ENCODE data around the gene ZNF581.

The ZNF581 gene

DNA sequence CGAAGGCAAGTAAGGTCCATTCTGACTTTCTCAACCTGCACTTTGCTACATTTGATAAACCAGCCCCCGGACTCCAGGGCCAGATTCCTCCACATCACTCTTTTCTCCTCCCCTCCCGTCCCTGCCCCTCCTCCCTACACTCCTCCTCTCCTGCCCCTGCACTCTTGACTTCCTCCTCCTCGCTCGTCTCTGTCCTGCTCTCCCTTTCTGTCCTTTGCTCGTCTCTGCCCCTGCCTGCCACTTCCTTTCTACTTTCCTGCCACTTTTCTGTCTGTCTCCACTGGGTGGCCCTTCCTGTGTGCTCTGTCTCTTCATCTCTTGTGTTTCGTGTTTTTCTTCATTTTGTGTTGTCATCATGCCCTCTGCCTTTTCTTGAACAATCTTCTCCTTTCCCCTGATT, 18.4 kb downstream of the ZNF581 start:
- DNase-seq (ENCODE audit: low read depth in 4 of 4, low spot score in 1 of 4) = no peak

DNA sequence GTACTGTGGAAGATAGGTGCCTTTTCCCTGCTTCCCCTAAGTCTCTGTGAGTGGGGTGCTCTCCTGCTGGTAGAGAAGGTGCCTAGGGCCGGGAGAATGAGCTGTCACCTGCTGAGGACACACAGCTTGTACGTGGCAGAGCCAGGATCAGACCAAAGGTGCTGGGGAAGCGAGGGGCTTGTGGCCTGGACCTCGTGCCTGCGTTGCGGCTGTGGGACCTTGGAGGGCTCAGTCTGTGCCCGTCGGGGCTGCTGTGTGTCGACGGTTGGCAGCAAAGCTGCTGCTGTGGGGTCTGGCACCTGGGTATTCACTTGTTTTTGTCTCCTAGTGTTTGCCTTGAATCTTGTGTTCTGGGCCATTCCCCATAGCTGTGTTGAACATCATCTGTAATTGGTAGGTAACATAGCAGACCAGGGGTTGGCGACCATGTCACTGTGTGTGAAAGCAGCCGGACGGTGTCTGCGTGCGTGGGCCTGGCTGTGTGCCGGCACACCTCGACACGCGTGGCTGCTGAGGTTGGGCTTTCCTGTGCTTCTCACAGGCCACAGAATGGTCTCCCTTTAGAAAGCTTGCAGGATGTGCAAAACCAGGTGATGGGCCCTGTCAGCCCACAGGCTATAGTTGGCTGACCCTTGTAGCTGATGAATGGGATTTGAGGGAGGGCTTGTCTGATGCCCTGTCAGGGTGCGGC, 20.5 kb downstream of the ZNF581 start:
- DNase-seq (ENCODE audit: low read depth in 4 of 4, low spot score in 1 of 4) = no peak

DNA sequence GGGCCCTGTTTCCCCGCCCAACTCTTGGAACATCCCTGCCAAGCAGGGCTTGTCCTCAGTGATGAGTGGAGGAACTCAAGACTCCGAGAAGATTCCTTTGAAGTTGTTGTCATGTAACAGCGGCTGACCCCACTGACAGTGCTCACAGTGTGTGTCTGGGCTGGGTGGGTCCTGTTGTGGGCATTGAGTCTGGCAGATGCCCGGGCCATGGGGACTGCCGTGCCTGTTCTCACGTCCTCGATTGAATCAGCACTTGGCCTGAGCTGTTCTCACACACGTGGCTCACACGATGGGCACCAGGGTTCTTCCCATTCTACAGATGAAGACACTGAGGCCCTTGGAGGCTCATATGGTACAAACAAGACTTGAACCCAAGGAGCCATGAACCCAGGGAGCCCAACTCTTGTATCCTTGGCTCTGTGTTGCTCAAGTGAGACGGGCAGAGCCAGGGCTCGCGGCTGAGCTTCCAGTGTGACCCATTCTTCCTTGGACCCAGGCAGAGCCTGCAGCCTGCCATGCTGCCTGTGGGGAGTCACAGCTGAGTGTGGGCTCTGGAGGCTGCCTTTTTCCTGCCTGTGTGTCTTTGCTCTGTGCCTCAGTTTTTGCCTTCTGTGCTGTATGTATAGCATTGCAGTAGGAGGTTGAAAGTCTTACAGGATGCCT, 23.0 kb downstream of the ZNF581 start:
- no peak for DNase-seq (ENCODE audit: low read depth in 4 of 4, low spot score in 1 of 4)

DNA sequence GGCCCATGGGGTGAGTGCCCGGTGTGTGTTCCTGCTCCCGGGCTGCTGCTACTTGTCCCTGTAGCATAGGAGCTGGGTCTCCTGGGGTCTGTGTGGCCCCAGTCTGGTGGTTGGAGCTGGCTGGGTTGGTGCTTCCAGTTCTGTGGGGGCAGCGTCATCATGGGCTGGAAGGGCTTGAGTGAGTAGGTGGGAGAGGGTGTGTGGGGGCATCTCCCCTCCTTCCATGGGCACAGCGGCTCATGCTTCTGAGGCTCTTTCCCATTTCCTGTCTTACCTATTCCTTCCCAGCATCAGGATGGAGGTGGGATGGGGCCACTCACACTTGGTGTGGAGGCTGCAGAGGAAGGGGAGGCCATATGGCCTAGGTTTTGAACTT, 23.5 kb downstream of the ZNF581 start:
- no peak for DNase-seq (ENCODE audit: low read depth in 4 of 4, low spot score in 1 of 4)

DNA sequence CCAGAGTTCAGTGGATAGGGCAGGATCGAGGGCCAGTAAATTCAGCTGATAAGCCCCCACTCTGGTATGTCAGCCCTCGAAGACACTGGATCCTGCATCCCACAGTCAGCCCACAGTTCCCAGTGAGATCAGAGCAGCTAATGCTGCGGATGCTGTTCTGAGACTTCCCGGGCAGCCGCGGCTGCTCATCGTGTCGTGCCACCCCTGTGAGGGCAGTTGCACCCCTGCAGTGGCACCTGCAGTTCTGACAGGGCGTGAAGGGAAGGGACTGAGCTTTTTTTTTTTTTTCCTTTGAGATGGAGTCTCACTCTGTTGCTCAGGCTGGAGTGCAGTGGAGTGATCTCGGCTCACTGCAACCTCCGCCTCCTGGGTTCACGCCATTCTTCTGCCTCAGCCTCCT, 24.1 kb downstream of the ZNF581 start:
- DNase-seq (ENCODE audit: low read depth in 4 of 4, low spot score in 1 of 4) = no peak

DNA sequence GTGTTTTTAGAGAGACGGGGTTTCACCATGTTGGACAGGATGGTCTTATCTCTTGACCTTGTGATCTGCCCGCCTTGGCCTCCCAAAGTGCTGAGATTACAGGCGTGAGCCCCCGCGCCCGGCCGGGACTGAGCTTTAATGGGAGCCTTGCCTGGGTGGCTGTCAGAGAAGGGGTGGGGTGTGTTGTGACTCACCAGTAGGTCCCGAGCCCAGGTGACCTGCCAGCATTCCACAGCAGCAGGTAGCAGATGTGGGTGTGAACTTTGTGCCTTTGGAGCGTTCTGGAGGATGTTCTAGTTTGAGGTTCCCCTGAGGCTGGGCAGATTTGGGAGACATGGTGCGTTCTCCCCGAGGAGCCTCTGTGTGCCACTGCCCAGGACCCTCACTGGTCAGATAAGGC, 24.5 kb downstream of the ZNF581 start:
- no peak for DNase-seq (ENCODE audit: low read depth in 4 of 4, low spot score in 1 of 4)

DNA sequence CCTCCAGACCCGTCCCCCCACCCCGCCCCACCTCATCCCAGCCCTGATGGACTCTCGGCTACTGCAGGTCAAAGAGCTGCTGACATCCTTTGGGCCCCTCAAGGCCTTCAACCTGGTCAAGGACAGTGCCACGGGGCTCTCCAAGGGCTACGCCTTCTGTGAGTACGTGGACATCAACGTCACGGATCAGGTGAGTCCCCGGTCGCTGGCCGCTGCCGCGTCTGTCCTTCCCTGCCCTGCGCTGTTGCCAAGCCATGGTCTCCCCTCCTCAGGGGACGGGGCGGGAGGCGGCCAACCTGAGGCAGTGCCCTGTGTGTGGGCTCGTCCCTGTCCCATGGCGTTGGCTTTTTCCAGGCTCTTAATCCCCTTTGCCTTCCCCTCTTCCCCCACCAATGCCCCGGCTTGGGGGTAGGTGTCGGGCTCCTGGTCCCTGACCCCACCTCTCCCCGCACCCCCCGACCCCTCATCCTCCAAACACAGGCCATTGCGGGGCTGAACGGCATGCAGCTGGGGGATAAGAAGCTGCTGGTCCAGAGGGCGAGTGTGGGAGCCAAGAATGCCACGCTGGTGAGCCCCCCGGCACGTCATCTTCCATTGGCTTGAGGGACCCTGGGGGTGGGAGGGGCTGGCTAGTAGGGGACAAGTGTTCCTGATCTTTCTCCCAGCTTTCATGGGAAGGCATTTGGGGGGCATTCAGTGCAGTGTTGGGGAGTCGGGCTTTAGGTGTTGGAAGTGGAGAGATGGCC, 25.3 kb downstream of the ZNF581 start:
- DNase-seq (ENCODE audit: low read depth in 4 of 4, low spot score in 1 of 4) = no peak

DNA sequence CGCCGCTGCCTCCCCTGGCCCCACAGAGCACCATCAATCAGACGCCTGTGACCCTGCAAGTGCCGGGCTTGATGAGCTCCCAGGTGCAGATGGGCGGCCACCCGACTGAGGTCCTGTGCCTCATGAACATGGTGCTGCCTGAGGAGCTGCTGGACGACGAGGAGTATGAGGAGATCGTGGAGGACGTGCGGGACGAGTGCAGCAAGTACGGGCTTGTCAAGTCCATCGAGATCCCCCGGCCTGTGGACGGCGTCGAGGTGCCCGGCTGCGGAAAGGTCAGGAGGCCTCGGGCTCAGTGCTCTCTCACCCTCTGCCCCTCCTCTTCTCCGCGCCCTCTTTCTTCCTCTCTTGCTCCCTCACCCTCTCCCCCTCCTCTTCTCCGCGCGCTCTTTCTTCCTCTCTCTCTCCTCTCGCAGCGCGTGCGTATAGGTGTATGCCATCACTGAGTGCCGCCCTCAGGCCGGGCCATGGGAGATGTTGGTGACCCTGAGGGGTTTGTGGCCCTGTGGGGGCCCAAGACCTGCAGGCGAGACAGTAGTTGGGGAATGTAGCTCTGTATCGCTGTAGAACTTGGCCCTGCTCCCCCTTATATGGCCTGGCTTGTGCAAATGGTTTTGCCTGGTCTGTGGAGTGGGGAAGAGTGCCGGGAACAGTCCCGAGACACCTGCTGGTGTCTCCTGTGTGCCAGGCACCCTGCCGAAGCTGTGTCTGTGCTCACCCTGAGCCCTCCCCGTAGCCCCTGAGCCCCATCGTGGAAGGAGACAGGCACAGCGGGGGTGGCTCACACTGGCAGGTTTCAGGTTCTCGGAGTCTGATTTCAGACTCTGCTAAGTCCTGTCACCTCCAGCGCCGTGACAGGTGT, 26.2 kb downstream of the ZNF581 start:
- DNase-seq (ENCODE audit: low read depth in 4 of 4, low spot score in 1 of 4) = no peak

DNA sequence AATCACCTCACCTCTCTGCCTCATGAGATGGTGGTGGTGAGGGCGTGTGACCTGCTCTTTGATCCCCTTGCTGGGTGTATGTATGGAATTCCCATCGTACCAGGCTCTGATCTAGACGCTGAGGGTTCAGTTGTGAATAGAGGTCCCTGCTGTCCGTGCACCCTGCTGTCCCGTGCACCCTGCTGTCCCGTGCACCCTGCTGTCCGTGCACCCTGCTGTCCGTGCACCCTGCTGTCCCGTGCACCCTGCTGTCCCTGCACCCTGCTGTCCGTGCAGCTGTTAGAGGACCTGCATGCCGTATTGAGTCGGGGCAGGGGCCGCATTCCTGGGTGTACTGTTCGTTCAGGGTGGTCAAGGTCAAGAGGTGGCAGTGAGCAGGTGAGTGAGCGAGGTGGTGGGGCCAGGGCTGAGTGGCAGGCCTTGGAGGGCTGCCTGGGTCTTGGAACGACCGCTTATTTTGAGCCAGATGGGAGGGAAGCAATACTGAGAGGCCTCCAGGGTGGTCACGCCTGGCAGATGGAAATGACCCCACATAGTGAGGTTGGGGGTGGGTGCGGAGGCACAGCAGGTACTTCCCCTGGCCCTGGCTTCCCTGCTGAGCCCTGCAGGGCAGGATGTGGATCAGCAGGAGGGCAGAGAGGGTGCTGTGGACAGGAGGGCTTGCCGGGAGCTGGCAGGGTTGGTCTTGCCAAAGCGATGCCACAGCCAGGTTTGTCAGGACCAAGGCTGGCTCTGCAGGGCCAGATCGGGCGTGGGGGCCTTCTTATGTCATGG, 27.0 kb downstream of the ZNF581 start:
- no peak for DNase-seq (ENCODE audit: low read depth in 4 of 4, low spot score in 1 of 4)

DNA sequence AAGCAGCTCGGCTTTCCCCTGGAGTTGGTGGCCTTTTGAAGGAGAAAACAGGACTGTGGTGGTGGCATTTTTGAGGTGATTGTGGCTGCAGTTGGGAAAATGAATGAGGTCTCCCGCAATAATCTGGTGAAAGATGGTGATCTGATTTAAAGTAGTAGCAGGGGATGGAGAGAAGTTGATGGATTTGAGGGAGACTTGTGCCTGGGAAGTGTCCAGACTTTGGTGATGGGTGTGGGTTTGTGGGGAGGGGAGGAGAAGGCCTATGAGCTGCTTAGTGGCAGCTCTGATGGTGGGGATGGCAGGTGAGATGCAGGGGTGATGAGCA, 27.6 kb downstream of the ZNF581 start:
- no peak for DNase-seq (ENCODE audit: low read depth in 4 of 4, low spot score in 1 of 4)

DNA sequence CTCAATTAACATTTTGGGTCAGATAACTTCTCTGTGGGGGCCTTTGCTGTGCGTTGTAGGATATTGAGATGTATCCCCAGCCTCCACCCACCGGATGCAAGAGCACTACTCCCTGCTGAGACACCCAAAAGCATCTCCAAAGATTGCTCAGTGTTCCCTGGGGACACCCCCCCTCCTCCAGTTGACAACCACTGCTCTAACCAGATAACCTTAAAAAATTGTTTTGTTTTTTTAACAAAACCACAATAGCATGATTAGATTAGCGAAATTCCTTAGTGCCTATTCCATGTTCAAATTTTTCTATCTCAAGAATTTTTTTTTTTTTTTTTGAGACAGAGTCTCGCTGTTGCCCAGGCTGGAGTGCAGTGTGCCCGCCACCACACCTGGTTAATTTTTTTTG, 29.0 kb downstream of the ZNF581 start:
- no peak for DNase-seq (ENCODE audit: low read depth in 4 of 4, low spot score in 1 of 4)

DNA sequence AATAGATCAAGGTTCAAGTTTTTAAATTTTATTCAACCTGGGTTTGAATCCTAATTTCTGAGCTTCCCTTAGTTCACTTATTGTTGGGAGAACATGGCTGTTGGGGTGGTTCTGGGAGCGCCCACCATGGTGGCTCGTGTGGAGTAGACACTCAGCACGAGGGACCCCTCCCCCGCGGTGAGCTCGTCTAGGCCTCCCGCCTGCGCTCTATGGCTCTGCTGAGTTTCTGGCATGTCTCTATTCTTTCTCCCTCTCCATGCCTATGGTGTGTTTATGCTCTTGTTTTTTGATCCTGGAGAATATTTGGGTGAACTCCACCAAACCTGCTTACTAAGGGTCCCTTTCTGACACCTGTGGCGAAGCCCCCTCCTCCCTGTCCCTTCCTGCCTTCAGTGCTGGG, 30.0 kb downstream of the ZNF581 start:
- DNase-seq (ENCODE audit: low read depth in 4 of 4, low spot score in 1 of 4) = no peak

DNA sequence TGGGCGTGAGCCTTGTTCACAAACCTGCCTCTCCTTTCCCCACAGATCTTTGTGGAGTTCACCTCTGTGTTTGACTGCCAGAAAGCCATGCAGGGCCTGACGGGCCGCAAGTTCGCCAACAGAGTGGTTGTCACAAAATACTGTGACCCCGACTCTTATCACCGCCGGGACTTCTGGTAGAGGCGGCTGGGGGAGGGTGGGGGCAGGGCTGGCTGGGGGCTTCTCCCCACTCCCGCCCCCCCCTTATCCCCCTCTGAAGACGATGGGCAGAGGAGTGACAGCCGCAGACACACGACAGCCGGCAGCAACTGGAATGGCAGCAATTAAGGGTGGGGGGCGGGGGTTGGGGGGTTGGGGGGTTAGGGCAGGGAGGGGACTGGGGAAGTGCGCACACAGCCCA, 30.4 kb downstream of the ZNF581 start:
- DNase-seq (ENCODE audit: low read depth in 4 of 4, low spot score in 1 of 4) = no peak

DNA sequence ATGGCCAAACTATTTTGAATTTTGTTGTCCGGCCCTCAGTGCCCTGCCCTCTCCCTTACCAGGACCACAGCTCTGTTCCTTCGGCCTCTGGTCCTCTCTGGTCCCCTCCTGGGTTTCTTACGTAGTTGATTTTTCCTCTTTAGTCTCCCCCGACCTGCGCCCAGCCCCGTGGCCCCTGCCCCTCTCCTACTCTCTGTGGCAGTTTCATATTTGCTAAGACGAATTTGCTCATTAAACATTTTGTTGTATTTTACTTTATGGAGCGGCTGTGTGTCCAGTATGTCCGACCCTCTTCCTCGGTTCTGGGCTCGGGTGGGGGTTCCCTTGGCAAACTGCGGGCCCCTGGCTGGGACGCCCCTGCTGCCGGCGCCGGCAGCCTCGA, 31.0 kb downstream of the ZNF581 start:
- no peak for DNase-seq (ENCODE audit: low read depth in 4 of 4, low spot score in 1 of 4)

DNA sequence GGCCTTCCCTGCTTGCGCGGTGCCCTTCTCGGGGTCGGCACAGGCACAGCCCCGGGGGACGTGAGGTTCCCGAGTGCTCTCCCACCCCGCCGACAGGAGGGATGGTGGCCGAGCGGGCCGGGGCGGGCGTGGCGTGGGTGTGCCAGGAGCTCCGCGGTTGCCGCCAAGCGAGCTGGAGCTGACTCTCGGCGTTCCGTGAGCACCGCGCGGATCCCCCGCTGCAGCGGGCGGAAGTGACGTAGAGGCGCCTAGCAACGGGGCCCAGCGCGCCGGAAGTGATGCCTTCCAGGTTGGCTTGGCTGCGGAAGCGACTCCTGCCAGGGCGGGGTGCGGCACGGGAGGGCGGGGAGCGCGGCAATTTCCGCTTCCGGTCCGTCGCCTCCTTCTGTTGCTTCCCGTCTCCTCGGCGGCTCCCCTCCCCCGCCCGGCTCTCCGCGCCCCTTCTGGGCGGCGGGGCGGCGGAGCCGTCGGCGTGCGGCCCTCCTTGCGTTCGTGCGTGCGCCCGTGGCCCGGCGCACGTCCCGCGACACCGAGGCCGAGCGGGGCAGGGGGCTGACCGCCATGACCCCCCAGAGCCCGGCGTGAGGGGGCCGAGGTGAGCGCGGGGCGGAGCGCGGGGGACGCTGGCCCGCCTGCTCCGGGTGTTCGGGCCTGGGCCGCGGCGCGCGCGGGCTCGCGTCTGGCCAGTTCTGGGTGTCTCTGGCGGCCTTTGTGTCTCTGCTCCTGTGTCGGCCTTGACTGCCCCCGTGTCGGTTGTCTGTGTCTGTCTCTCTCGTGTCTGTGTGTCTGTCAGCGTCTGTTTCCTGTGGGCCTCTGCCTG, 31.6 kb downstream of the ZNF581 start, which contains the start of gene EPN1:
Gene EPN1, plus strand, starts transcription at position 386 of the 820 bp plus-strand sequence. CDS start 3,402 bp downstream, outside the sequence.
- peak; percentile 90 to 97 (median 96) for DNase-seq (ENCODE audit: low read depth in 4 of 4, low spot score in 1 of 4)

DNA sequence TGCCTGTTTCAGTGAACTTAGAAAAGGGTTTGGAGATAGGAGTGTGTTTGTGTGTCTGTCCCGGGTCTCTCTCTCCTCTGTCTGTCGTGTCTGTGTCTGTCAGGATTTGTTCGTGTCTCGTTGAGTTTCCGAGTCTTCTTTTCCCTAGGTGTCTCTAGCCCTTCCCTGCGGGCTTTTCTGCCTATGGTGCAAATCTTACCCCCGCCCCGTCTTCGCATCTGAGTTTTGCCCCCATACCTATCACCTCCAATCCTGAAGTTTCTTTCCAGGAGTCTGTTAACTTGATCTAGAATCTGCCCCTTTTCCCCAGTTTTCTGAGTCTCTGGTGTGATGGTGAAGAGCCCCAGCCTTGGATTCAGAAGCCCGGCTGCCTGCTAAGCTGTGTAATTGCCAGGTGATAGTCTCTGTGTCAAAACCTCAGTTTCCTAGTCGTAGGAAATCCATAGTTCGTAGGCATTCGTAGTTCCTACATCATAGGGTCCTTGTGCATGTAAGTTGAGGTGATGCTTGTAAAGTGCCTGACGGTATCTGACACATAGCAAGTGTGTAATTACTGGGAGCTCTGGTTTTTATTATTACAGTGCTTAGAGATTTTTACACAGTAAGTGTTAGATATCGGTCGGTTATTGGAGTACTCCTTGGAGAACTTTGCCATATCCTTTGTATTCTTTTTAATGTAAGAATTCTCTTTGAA, 32.4 kb downstream of the ZNF581 start:
- DNase-seq (ENCODE audit: low read depth in 4 of 4, low spot score in 1 of 4) = no peak

DNA sequence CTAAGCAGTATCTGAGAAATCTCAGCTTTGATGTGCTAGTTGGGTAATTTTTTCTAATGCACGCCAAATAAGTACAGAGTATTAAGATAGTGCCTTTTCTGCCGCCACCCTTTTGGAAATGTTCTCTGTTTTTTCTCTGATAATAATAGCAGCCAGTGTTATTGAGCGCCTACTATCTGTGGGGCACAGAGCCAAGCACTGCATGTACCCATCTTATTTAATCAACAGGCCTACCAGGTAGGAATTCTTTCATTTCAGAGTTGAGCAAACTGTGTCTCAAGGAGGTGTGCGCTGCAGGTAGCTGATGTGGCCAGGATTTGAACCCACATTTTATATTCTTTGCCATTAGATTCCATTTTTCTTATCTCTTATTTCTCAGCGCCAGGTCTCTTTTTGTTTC, 32.9 kb downstream of the ZNF581 start:
- DNase-seq (ENCODE audit: low read depth in 4 of 4, low spot score in 1 of 4) = no peak

DNA sequence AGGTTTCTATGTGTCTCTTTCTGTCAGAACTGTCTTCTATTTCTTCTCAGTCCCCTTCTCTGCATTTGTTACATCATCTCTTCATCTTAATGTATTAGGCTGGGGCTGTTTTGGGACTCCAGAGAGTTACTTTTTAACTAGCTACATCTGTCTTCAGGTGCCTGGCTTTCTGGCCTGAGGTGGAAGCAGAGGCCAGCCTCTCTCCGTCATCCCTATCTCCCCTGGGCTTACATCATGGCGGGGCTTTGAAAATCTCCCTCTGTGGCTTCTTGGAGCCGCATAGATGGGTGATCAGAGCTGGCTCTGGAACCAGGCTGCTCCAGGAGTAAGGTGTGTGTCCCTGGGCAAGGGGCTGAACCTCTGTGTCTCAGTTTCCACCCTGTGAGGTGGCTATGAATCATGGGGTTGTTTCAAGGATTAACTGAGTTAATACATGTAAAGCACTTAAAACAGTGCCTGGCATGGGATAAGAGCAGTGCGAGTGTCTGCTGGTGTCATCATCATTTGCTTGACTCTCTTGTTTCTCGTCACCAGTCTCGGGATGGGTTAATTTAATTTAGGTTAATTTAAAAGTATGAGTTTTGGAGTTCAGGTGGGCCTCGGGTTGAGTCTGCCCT, 33.5 kb downstream of the ZNF581 start:
- DNase-seq (ENCODE audit: low read depth in 4 of 4, low spot score in 1 of 4) = no peak

DNA sequence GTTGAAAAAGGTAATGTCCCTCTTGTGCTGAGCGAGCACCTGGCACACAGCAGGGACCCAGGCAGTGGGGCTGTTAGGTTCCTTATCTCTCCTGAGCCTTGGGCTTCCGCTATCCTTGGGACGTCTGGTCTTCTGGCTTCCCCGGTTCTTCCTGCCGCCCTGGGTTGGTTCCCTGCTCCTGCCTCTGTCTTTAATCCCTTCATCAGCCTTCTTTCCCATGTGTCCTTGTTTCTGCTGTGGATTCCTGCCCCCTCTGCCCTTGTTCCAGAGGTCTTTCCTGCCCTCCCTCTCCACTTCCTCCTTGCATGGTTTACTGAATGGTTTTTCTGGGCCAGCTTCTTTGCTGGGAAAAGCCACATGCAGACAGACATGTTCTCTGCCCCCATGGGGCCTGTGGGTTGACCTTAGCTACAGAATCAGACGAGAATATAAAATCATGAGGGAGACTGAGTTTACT, 34.2 kb downstream of the ZNF581 start:
- DNase-seq (ENCODE audit: low read depth in 4 of 4, low spot score in 1 of 4) = no peak
